ENCODE results near the gene RELN. TPM values are rescaled to one million over a fixed set of nuclear protein-coding genes. Genes with fewer than 3 reads are reported as not detected.

Gene RELN
- total RNA-seq, 1 donor from 2014 or later, result not detected

DNA sequence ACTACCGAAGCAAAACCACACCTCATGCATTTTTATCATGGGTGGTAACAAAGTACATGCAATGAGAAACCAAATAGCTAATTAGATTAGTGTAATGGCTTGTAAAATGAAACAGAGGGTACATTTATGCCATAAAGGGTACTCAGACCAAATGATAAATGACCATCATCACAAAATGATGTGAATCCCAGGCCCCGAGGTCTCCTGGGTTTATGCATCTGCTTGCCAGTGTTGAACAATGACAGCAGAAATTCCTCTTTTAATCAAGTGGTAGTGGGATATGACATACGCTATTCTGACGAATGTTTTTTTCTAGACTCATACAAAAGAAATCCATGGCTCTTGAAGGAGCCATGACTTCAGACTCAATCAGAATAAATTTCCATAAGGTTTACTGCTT lies 293.9 kb downstream of the RELN start:
- Histone ChIP-seq H3K4me3 (ENCODE audit: low read depth, low read length) (no peak overlapping the region), H3K27me3 (ENCODE audit: control insufficient read depth, insufficient read depth, low read length) (peaks cover 1% of the 10 kb centered on the region), H3K36me3 (ENCODE audit: control insufficient read depth, insufficient read depth, low read length) (no peaks in the 10 kb centered on the region)
- DNase-seq (ENCODE audit: low read depth) (no peak), FAIRE-seq (no peak)
- TF ChIP-seq, protein P1, sequence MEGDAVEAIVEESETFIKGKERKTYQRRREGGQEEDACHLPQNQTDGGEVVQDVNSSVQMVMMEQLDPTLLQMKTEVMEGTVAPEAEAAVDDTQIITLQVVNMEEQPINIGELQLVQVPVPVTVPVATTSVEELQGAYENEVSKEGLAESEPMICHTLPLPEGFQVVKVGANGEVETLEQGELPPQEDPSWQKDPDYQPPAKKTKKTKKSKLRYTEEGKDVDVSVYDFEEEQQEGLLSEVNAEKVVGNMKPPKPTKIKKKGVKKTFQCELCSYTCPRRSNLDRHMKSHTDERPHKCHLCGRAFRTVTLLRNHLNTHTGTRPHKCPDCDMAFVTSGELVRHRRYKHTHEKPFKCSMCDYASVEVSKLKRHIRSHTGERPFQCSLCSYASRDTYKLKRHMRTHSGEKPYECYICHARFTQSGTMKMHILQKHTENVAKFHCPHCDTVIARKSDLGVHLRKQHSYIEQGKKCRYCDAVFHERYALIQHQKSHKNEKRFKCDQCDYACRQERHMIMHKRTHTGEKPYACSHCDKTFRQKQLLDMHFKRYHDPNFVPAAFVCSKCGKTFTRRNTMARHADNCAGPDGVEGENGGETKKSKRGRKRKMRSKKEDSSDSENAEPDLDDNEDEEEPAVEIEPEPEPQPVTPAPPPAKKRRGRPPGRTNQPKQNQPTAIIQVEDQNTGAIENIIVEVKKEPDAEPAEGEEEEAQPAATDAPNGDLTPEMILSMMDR (IDR thresholded peaks at IDR 0.05; ENCODE audit: insufficient read depth, low read length, severe bottlenecking), result no peak

DNA sequence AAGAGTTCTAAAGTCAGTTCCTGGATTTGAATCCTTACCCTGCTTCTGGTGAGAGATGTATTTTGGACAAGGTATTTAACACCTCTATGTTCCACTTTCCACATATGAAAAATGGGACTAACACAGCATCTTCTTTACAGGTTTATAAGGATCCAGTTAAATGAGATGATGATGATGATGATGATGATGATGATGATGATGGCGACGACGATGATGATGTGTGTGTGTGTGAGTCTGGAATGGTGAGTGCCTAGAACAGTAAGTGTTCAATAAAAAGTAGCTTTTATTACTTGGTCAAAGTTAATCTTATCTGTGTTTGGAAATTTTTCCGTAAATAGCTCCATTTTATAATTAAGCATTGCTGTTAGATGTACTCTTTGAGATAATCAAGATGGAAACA lies 295.2 kb downstream of the RELN start:
- TF ChIP-seq, protein P1 (IDR thresholded peaks at IDR 0.05; ENCODE audit: insufficient read depth, low read length, severe bottlenecking), result no peak
- DNase-seq (ENCODE audit: low read depth), result no peak
- Histone ChIP-seq H3K36me3 (ENCODE audit: control insufficient read depth, insufficient read depth, low read length) (no peaks in the 10 kb centered on the region), H3K27me3 (ENCODE audit: control insufficient read depth, insufficient read depth, low read length) (no peaks in the 10 kb centered on the region), H3K4me3 (ENCODE audit: low read depth, low read length) (no peak overlapping the region)
- FAIRE-seq, result no peak

DNA sequence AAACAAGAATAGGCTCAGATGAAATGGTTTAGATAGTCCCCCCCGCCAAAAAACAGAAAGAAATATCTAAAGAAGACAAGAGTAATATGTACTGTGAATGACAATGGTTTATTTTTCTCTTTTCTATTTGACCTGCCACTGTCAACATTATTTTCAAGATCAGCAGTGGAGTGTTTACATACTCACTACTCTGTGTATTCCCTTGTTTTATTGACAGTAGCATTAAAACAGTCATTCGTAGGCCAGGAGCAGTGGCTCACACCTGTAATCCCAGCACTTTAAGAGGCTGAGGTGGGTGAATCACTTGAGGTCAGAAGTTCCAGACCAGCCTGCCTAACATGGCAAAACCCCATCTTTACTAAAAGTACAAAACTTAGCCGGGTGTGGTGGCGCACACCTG lies 298.2 kb downstream of the RELN start:
- H3K36me3 ChIP-seq (ENCODE audit: control insufficient read depth, insufficient read depth, low read length), result no peaks in the 10 kb centered on the region
- H3K4me3 ChIP-seq (ENCODE audit: low read depth, low read length), result no peak overlapping the region
- no peaks in the 10 kb centered on the region for H3K27me3 ChIP-seq (ENCODE audit: control insufficient read depth, insufficient read depth, low read length)
- TF ChIP-seq, protein P1 (IDR thresholded peaks at IDR 0.05; ENCODE audit: insufficient read depth, low read length, severe bottlenecking), result no peak
- no peak for FAIRE-seq
- no peak for DNase-seq (ENCODE audit: low read depth)

DNA sequence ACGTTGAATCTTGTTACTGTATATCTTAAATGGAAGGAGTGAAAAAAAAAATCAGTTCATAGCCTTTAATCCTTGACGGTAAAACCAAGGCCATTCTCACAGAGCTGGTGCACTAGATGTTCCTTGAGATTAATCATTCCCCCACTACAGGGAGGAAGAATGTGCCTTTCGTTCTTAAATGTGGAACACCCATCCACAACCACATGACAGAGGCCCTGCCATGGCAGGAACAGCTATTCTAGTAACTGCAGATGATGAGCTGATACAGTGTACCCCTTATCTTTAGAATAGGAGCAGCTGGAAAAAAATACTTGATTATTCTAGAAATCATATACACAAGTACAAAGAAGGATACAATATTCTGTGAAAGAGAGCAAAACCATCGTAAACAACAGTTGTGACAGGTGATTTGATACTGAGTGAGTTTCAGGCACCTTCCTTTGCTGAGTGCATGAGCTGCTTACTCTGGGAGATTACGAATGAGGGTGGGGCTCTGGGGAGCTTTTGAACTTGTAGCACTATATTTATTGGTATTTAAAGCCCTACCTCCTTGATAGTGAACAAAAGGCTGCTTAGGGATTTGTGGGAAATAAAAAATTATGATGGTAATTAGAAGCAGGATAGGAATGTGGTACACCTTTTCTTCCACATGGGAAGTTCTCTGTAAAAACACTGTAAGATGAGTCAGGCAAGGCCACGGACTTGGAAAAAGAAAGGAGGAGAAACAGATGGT lies 299.1 kb downstream of the RELN start:
- TF ChIP-seq, protein P1 (IDR thresholded peaks at IDR 0.05; ENCODE audit: insufficient read depth, low read length, severe bottlenecking), result no peak
- Histone ChIP-seq H3K4me3 (ENCODE audit: low read depth, low read length) (no peak overlapping the region), H3K27me3 (ENCODE audit: control insufficient read depth, insufficient read depth, low read length) (no peaks in the 10 kb centered on the region), H3K36me3 (ENCODE audit: control insufficient read depth, insufficient read depth, low read length) (no peaks in the 10 kb centered on the region)
- DNase-seq (ENCODE audit: low read depth) (no peak), FAIRE-seq (no peak)

DNA sequence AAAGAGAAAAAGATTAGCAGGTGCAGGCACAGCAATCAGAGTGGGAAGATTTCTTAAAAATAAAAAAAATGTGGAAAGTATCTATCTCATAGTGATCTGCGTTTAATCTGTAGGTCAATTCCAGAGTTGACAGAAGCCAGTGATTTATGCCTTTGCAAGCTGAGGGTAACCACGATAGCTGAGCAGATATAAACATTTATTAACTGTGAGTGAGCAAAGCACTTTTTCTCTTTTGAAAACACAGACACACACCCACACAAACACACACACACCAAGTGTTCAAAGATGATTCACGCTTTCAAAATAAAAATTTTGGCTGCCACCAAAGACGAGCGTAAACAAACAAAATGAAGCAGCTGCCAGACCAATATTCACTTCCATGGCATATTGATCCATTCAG lies 300.2 kb downstream of the RELN start:
- TF ChIP-seq, protein P1 (IDR thresholded peaks at IDR 0.05; ENCODE audit: insufficient read depth, low read length, severe bottlenecking), result no peak
- H3K4me3 ChIP-seq (ENCODE audit: low read depth, low read length), result no peak overlapping the region
- no peaks in the 10 kb centered on the region for H3K27me3 ChIP-seq (ENCODE audit: control insufficient read depth, insufficient read depth, low read length)
- no peaks in the 10 kb centered on the region for H3K36me3 ChIP-seq (ENCODE audit: control insufficient read depth, insufficient read depth, low read length)
- DNase-seq (ENCODE audit: low read depth) (no peak), FAIRE-seq (no peak)

DNA sequence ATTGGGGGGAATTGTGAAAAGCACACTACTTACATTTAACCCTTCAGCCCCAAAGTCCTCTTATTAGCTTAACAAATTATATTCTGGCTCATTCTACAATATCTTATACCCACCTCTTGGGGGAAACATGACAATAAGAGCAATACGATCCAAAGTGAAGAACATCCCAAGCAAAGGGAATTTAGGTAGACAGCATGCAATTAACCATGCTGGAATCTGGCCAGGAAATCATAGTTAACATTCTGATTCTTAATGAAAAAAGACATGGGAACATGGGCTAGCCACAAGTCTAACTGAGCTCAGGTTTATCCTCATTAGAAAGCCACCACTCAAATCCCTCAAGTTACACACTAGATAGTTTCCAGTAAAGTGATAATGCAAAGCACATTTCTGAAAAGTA lies 301.5 kb downstream of the RELN start:
- Histone ChIP-seq H3K4me3 (ENCODE audit: low read depth, low read length) (no peak overlapping the region), H3K27me3 (ENCODE audit: control insufficient read depth, insufficient read depth, low read length) (no peaks in the 10 kb centered on the region), H3K36me3 (ENCODE audit: control insufficient read depth, insufficient read depth, low read length) (no peaks in the 10 kb centered on the region)
- TF ChIP-seq, protein P1 (IDR thresholded peaks at IDR 0.05; ENCODE audit: insufficient read depth, low read length, severe bottlenecking), result no peak
- FAIRE-seq (no peak), DNase-seq (ENCODE audit: low read depth) (no peak)
